Ovary (tissue), 9 donors: Measurements from ENCODE around the gene ZNF708. TPM values are rescaled to one million over a fixed set of nuclear protein-coding genes. Genes with fewer than 3 reads are reported as not detected.
A peak's percentile ranks its signal among the peaks of the same experiment; 100 is the strongest.
"Not testable (repeated sequence)": the region's sequence is repeated elsewhere in the genome, so short reads cannot be mapped to it uniquely, and the experiment has no call there.

Experiments
- DNase-seq, 5 donors: peaks; one replicate each; pipeline ENCODE4 v3.0.0-alpha.2; 2019 to 2020
- H3K27ac ChIP-seq, 2 donors: fragments of 200-600 bp; one replicate each; pipeline versions ENCODE4 v1.5.1 to v1.8.0; 2019 to 2022
- H3K27me3 ChIP-seq: fragments of 200-600 bp; one replicate; pipeline ENCODE4 v1.8.0; 2022
- H3K36me3 ChIP-seq: fragments of 200-600 bp; sonication (generic); one replicate; pipeline ENCODE4 v1.5.1; 2019
- H3K4me1 ChIP-seq: one replicate; pipeline ENCODE4 v1.8.1; 2013; ENCODE audit warnings: mild to moderate bottlenecking, moderate library complexity; ENCODE audit not compliant: insufficient read depth
- H3K4me3 ChIP-seq: fragments of 200-600 bp; sonication (generic); one replicate; pipeline ENCODE4 v1.5.1; 2017
- H3K9me3 ChIP-seq, 2 donors: fragments of 200-600 bp in 1 of 2; sonication (generic) in 1 of 2; one replicate each; pipeline versions ENCODE4 v1.5.1 to v1.8.1; 2013 to 2019; ENCODE audit warnings: mild to moderate bottlenecking in 1 of 2, moderate library complexity in 1 of 2
- EP300 ChIP-seq: sonication (generic); formaldehyde crosslinking; IDR thresholded peaks from one replicate; pipeline ENCODE4 v1.6.1; 2017; ENCODE audit warnings: antibody characterized with exemption
- POLR2A ChIP-seq: fragments of 450-650 bp; IDR thresholded peaks from one replicate; pipeline ENCODE4 v1.6.1; 2017; ENCODE audit warnings: antibody characterized with exemption, mild to moderate bottlenecking, moderate library complexity
- WGBS, 3 donors: extraction: QIAGEN DNeasy Blood & Tissue Kit in 1 of 3; methylation state at CpG; one replicate each; pipeline versions ENCODE4 v1.1.5 to v1.1.7; 2013 to 2017; 5-methylcytosine and 5-hydroxymethylcytosine counted together
- intact Hi-C, 4 donors: fragments of 100-400 bp; cut with DNase I; formaldehyde crosslinking; loops; one replicate each; pipeline versions ENCODE4 v1.11.0 to v1.15.1; 2022 to 2023
- polyA plus RNA-seq, 2 donors: library from polyadenylated mRNA; stranded (reverse); fragments of 200-250 nt in 1 of 2; fragments of 350-450 nt in 1 of 2; fragmentation: Illumina TruSeq in 1 of 2; extraction: RNeasy Lipid Tissue Mini Kit (QIAGEN cat#74804) in 1 of 2; gene quantifications; one replicate each; pipeline ENCODE4 v1.2.3, GENCODE V29; 2013 to 2014
- total RNA-seq, 7 donors: library from RNA; depleted of rRNA in 2 of 7; stranded (reverse); fragments of >200 nt in 2 of 7; fragmentation: NEBNext Ultra II Directional in 3 of 7; extraction: Animal tissue kit (Norgen Biotek cat#: 25700) in 3 of 7; gene quantifications; one replicate each; pipeline versions ENCODE4 v1.1.0 to v1.2.4, GENCODE V29; 2016 to 2023
- TF ChIP-seq, protein P1 (sequence below), 3 donors: fragments of 450-650 bp in 2 of 3; fragments of 200-600 bp in 1 of 3; IDR thresholded peaks; one replicate each; pipeline versions ENCODE4 v1.5.1 to v1.8.0; 2016 to 2022; ENCODE audit warnings: antibody characterized with exemption in 3 of 3, mild to moderate bottlenecking in 1 of 3
- donor health status: DM: no; HTN: no; CAD: no; lungs with moderate emphysema.
- donor health status: DM: no; HTN: no; CAD: no.
- donor health status: Bipolar disorder and iron deficiency.
- donor health status: DM: yes; HTN: yes; CAD: no.
- donor health status: DM: no; HTN: no; CAD: no.
- donor health status: DM: yes; HTN: yes; CAD: no.

The ZNF708 gene
- total and polyA plus RNA-seq, 9 donors = 11.4 to 56.5 (median 22.9) TPM

DNA sequence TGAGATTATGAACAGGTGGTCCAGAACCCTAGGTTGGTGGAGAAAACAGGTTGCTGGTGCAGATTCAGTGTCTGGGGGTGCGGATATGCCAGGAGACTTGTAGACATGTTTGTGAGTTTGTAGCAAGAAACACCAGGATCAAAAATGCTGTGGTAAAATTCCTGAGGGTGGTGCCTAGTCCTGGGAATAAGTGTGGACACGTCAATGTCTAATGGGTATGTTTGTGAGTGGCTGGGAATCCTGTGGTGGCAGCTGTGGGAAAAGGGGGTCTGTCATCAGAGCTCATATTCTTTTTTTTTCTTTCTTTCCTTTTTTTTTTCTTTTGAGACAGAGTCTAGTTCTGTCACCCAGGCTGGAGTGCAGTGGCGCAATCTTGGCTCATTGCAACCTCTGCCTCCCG lies 7.2 kb downstream of the ZNF708 start:
- H3K27ac ChIP-seq = peak overlapping the region in 1 of 2 donors; percentile 65
- peaks cover 17% of the 10 kb centered on the region for H3K4me1 ChIP-seq
- TF ChIP-seq, protein P1, sequence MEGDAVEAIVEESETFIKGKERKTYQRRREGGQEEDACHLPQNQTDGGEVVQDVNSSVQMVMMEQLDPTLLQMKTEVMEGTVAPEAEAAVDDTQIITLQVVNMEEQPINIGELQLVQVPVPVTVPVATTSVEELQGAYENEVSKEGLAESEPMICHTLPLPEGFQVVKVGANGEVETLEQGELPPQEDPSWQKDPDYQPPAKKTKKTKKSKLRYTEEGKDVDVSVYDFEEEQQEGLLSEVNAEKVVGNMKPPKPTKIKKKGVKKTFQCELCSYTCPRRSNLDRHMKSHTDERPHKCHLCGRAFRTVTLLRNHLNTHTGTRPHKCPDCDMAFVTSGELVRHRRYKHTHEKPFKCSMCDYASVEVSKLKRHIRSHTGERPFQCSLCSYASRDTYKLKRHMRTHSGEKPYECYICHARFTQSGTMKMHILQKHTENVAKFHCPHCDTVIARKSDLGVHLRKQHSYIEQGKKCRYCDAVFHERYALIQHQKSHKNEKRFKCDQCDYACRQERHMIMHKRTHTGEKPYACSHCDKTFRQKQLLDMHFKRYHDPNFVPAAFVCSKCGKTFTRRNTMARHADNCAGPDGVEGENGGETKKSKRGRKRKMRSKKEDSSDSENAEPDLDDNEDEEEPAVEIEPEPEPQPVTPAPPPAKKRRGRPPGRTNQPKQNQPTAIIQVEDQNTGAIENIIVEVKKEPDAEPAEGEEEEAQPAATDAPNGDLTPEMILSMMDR (IDR thresholded peaks at IDR 0.05) = no peak
- TF ChIP-seq EP300 (no peak), POLR2A (no peak)
- no peaks in the 10 kb centered on the region for H3K36me3 ChIP-seq
- H3K4me3 ChIP-seq = no peak overlapping the region
- WGBS, 3 donors = 74 to 76% (median 76%) methylated on average over 4 of the region's 4 CpGs
- intact Hi-C loops = no loop called here
- H3K27me3 ChIP-seq = no peaks in the 10 kb centered on the region
- H3K9me3 ChIP-seq = no peaks in the 10 kb centered on the region
- DNase-seq = no peak

DNA sequence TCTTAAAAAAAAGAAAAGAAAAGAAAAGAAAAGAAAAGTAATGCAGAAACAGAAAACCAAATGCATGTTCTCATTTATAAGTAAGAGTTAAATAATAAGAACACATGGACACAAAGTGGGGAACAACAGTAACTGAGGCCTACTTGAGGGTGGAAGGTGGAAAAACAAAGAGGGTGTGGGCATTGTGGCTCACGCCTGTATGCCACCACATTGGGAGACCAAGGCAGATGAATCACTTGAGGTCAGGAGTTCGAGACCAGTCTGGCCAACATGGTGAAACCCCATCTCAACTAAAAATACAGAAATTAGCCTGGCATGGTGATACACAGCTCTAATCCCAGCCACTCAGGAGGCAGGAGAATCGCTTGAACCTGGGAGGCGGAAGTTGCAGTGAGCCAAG lies 8.1 kb downstream of the ZNF708 start:
- DNase-seq = no peak
- no peaks in the 10 kb centered on the region for H3K9me3 ChIP-seq
- H3K4me1 ChIP-seq = peaks cover 14% of the 10 kb centered on the region
- intact Hi-C loops = no loop called here
- no peak for TF ChIP-seq EP300
- H3K27ac ChIP-seq = no peak overlapping the region
- H3K27me3 ChIP-seq = no peaks in the 10 kb centered on the region
- 83 to 92% (median 90%) methylated on average over 4 of the region's 4 CpGs for WGBS, 3 donors
- no peaks in the 10 kb centered on the region for H3K36me3 ChIP-seq
- no peak overlapping the region for H3K4me3 ChIP-seq

DNA sequence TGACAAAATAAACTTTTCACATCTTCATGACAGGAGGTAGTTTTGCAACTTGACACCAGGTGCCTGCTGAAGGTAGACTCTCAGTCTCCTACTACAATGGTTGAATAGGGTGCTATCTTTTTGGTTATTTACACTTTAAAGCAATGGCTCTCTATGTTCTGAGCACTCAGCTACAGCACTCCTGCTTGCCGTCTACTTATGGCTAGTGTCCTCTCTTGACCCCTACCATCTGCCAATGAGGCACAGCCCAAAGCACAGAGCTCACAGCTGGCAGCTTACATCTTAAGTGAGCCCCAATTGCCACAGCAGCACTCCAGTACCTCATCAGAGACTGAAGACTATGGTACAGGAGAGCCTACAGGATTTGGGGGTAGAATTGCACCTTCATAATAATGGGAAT lies 11.4 kb downstream of the ZNF708 start:
- intact Hi-C loops = no loop called here
- peaks cover 11% of the 10 kb centered on the region for H3K4me1 ChIP-seq
- no peak overlapping the region for H3K27ac ChIP-seq
- H3K36me3 ChIP-seq = no peaks in the 10 kb centered on the region
- no peak overlapping the region for H3K4me3 ChIP-seq
- 30 to 36% (median 34%) methylated on average over 1 of the region's 1 CpG for WGBS, 3 donors
- TF ChIP-seq, protein P1 (IDR thresholded peaks at IDR 0.05) = no peak
- no peak for TF ChIP-seq EP300
- no peak for TF ChIP-seq POLR2A
- no peak for DNase-seq
- no peaks in the 10 kb centered on the region for H3K27me3 ChIP-seq
- H3K9me3 ChIP-seq = no peaks in the 10 kb centered on the region

DNA sequence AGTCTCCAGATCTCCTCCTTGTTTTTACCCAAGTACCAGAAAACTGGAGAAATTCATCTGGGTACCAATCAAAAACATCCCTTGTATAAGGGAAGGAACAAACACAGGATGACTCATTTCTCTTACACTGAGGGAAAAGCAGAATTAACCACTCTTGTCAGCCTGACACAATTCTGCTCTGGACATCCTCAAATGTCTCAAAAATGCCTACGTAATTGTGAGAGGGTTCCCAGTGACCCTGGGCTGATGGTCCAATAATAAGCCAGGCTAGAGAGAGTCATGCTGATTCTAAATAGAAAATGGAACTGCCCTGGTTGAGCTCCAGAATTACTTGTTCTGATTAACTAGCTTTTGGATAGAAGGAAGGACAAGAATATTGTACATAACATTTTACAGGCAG lies 14.5 kb downstream of the ZNF708 start:
- H3K27ac ChIP-seq = peak overlapping the region in 1 of 2 donors; percentile 34
- TF ChIP-seq EP300 = no peak
- TF ChIP-seq, protein P1 (IDR thresholded peaks at IDR 0.05) = no peak
- TF ChIP-seq POLR2A = no peak
- no peaks in the 10 kb centered on the region for H3K27me3 ChIP-seq
- no peak for DNase-seq
- H3K9me3 ChIP-seq = no peaks in the 10 kb centered on the region
- intact Hi-C loops = no loop called here
- WGBS, 3 donors = 41 to 67% (median 56%) methylated on average over 1 of the region's 1 CpG
- H3K4me3 ChIP-seq = no peak overlapping the region
- peaks cover 13% of the 10 kb centered on the region for H3K4me1 ChIP-seq
- no peaks in the 10 kb centered on the region for H3K36me3 ChIP-seq

DNA sequence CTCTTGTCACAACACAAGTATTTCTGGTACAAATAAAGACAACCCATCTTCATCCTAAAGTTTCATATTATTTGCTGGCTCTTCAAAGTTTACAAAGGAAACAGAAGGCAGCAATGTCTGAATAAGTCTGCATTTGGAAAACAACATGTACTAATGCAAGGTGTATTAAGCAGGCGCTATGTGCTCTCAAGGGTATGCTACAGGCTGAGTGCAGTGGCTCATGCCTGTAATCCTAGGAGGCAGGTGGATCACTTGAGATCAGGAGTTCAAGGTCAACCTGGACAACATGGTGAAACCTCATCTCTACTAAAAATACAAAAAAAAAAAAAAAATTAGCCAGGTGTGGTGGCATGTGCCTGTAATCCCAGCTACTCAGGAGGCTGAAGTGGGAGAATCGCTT lies 16.4 kb downstream of the ZNF708 start:
- H3K4me3 ChIP-seq, H3K27me3 ChIP-seq, DNase-seq, H3K9me3 ChIP-seq, H3K36me3 ChIP-seq, H3K27ac ChIP-seq, intact Hi-C loops: not testable (repeated sequence)
- peaks cover 15% of the 10 kb centered on the region for H3K4me1 ChIP-seq
- WGBS, 3 donors = 97 to 100% (median 99%) methylated on average over 2 of the region's 2 CpGs

DNA sequence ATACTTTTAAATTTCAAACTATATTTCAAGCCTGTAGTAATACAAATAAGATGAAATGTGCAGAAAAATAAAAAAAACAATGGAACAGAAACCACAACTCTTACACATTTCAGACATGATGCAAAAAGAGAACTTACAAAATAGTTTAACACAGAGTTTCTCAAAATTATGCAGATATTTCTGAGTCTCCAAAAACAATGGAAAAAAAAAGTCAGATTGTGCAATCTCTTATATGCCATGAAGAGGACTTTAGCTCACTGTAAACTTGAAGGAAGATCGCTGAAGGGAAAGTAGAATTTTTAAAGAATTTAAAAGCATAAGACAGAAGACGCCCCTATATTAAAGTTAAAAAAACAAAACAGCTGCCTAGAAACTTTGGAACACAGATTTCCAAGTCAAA lies 20.4 kb downstream of the ZNF708 start:
- 45 to 64% (median 49%) methylated on average over 2 of the region's 2 CpGs for WGBS, 3 donors
- DNase-seq = no peak
- TF ChIP-seq, protein P1 (IDR thresholded peaks at IDR 0.05) = no peak
- TF ChIP-seq POLR2A (no peak), EP300 (no peak)
- H3K36me3 ChIP-seq = no peaks in the 10 kb centered on the region
- peaks cover 12% of the 10 kb centered on the region for H3K4me1 ChIP-seq
- H3K9me3 ChIP-seq = no peaks in the 10 kb centered on the region
- intact Hi-C loops = no loop called here
- H3K27me3 ChIP-seq = no peaks in the 10 kb centered on the region
- H3K4me3 ChIP-seq = no peak overlapping the region
- no peak overlapping the region for H3K27ac ChIP-seq

DNA sequence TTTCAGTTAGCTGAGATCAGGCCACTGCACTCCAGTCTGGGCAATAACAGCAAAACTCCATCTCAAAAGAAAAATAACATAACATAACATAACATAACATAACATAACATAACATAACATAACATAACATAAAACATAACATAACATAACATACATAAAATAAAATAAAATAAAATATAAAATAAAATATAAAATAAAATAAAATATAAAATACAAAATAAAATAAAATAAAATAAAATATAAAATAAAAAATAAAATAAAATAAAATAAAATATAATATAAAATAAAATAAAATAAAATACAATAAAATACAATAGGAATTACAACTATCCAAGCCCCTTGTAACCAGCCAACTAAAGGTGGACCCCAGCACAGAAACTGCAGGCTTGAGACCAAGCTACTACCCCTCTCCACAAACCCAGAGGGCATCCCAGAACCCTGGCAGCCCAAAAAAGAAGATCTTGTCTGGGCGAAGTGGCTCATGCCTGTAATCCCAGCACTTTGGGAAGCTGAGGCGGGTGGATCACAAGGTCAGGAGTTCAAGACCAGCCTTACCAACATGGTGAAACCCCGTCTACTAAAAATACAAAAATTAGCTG lies 22.2 kb downstream of the ZNF708 start:
- intact Hi-C loops, H3K36me3 ChIP-seq, H3K4me3 ChIP-seq, H3K27me3 ChIP-seq, H3K9me3 ChIP-seq, DNase-seq, H3K27ac ChIP-seq, H3K4me1 ChIP-seq: not testable (repeated sequence)
- WGBS, 3 donors = 99 to 100% (median 100%) methylated on average over 3 of the region's 3 CpGs

DNA sequence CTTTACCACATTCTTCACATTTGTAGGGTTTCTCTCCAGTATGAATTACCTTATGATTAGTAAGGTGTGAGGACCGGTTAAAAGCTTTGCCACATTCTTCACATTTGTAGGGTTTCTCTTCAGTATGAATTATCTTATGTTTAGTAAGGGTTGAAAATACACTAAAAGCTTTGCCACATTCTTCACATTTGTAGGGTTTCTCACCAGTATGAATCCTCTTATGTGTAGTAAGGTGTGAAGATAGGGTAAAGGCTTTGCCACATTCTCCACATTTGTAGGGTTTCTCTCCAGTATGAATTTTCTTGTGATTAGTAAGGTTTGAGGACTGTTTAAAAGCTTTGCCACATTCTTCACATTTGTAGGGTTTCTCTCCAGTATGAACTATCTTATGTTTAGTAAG lies 35.4 kb downstream of the ZNF708 start:
- H3K4me1 ChIP-seq, H3K9me3 ChIP-seq, H3K36me3 ChIP-seq, H3K27ac ChIP-seq, H3K27me3 ChIP-seq, intact Hi-C loops, H3K4me3 ChIP-seq, DNase-seq: not testable (repeated sequence)
- WGBS, 3 donors = 89 to 98% (median 90%) methylated on average over 1 of the region's 1 CpG
